Measurements from ENCODE around the gene PIK3C2B. TPM values are rescaled to one million over a fixed set of nuclear protein-coding genes. Genes with fewer than 3 reads are reported as not detected.

PIK3C2B gene
- total RNA-seq, 1 donor from 2014 or later, result 55.1 TPM

GRCh38 chr1:204506201-204506968 lies 11.8 kb upstream of the PIK3C2B start:
- peak; percentile 79 for DNase-seq (ENCODE audit: extremely low spot score, unreplicated experiment)
- Mint-ChIP-seq H3K9me3 (no peaks in the 10 kb centered on the region), H3K4me3 (peak overlapping the region; percentile 96), H3K27me3 (peaks cover 13% of the 10 kb centered on the region), H3K36me3 (peaks cover 12% of the 10 kb centered on the region), H3K4me1 (ENCODE audit: unreplicated experiment) (peaks cover 34% of the 10 kb centered on the region), H3K27ac (peak overlapping the region; percentile 99)
- peak; percentile 5 for TF ChIP-seq CTCF (conservative IDR thresholded peaks at IDR 0.05)

GRCh38 chr1:204505674-204506200 lies 11.1 kb upstream of the PIK3C2B start:
- Mint-ChIP-seq H3K27ac (peak overlapping the region; percentile 99), H3K27me3 (peaks cover 13% of the 10 kb centered on the region), H3K4me1 (ENCODE audit: unreplicated experiment) (peaks cover 34% of the 10 kb centered on the region), H3K36me3 (peaks cover 12% of the 10 kb centered on the region), H3K9me3 (no peaks in the 10 kb centered on the region), H3K4me3 (peak overlapping the region; percentile 96)
- no peak for DNase-seq (ENCODE audit: extremely low spot score, unreplicated experiment)
- TF ChIP-seq CTCF (conservative IDR thresholded peaks at IDR 0.05), result no peak

- peaks cover 34% of the 10 kb centered on the region for H3K4me1 Mint-ChIP-seq (ENCODE audit: unreplicated experiment)
- peak; percentile 17 for TF ChIP-seq CTCF (conservative IDR thresholded peaks at IDR 0.05)
- H3K27me3 Mint-ChIP-seq, result peaks cover 13% of the 10 kb centered on the region
- peaks cover 12% of the 10 kb centered on the region for H3K36me3 Mint-ChIP-seq
- DNase-seq (ENCODE audit: extremely low spot score, unreplicated experiment), result no peak
- H3K27ac Mint-ChIP-seq, result no peak overlapping the region
- no peaks in the 10 kb centered on the region for H3K9me3 Mint-ChIP-seq
- H3K4me3 Mint-ChIP-seq, result no peak overlapping the region
Observed at GRCh38 chr1:204503913-204504519, 9.4 kb upstream of the PIK3C2B start.

- peak; percentile 92 for TF ChIP-seq CTCF (conservative IDR thresholded peaks at IDR 0.05)
- Mint-ChIP-seq H3K4me1 (ENCODE audit: unreplicated experiment) (peaks cover 34% of the 10 kb centered on the region), H3K27me3 (peaks cover 13% of the 10 kb centered on the region), H3K36me3 (peaks cover 12% of the 10 kb centered on the region), H3K9me3 (no peaks in the 10 kb centered on the region), H3K4me3 (peak overlapping the region; percentile 70), H3K27ac (peak overlapping the region; percentile 74)
- no peak for DNase-seq (ENCODE audit: extremely low spot score, unreplicated experiment)
Observed at GRCh38 chr1:204503122-204503912, 8.7 kb upstream of the PIK3C2B start.

GRCh38 chr1:204502241-204502640 lies 7.6 kb upstream of the PIK3C2B start:
- H3K27me3 Mint-ChIP-seq, result peaks cover 16% of the 10 kb centered on the region
- no peak overlapping the region for H3K27ac Mint-ChIP-seq
- no peak for TF ChIP-seq CTCF (conservative IDR thresholded peaks at IDR 0.05)
- no peak overlapping the region for H3K4me3 Mint-ChIP-seq
- no peak for DNase-seq (ENCODE audit: extremely low spot score, unreplicated experiment)
- no peaks in the 10 kb centered on the region for H3K9me3 Mint-ChIP-seq
- peaks cover 12% of the 10 kb centered on the region for H3K36me3 Mint-ChIP-seq
- peaks cover 28% of the 10 kb centered on the region for H3K4me1 Mint-ChIP-seq (ENCODE audit: unreplicated experiment)

Data from type B pancreatic cell (in vitro differentiated cells).